Endothelial cell (in vitro differentiated cells): ENCODE measurements around the gene OR4D1. TPM values are rescaled to one million over a fixed set of nuclear protein-coding genes. Genes with fewer than 3 reads are reported as not detected.

Experiments used
- DNase-seq: peaks from one replicate; pipeline ENCODE4 v3.0.0; 2021; ENCODE audit warnings: low spot score
- H3K27ac Mint-ChIP-seq: one replicate; pipeline ENCODE4 v1.8.0; 2021; ENCODE audit warnings: mixed read lengths, inconsistent platforms; ENCODE audit not compliant: unreplicated experiment
- H3K27me3 Mint-ChIP-seq: one replicate; pipeline ENCODE4 v1.8.0; 2021; ENCODE audit warnings: mild to moderate bottlenecking, moderate library complexity, mixed read lengths, inconsistent platforms; ENCODE audit not compliant: unreplicated experiment
- H3K36me3 Mint-ChIP-seq: one replicate; pipeline ENCODE4 v1.8.0; 2021; ENCODE audit warnings: mild to moderate bottlenecking, low read depth, mixed read lengths, inconsistent platforms; ENCODE audit not compliant: unreplicated experiment
- H3K4me1 Mint-ChIP-seq: one replicate; pipeline ENCODE4 v1.8.0; 2021; ENCODE audit warnings: mild to moderate bottlenecking, mixed read lengths, inconsistent platforms; ENCODE audit not compliant: unreplicated experiment
- H3K4me3 Mint-ChIP-seq: one replicate; pipeline ENCODE4 v1.8.0; 2021; ENCODE audit warnings: mild to moderate bottlenecking, mixed read lengths, inconsistent platforms; ENCODE audit not compliant: unreplicated experiment
- H3K9me3 Mint-ChIP-seq: one replicate; pipeline ENCODE4 v1.8.0; 2021; ENCODE audit warnings: mixed read lengths, inconsistent platforms; ENCODE audit not compliant: unreplicated experiment
- total RNA-seq: library from RNA; stranded (reverse); fragmentation: NEBNext Ultra II Directional; extraction: Animal tissue kit (Norgen Biotek cat#: 25700); gene quantifications from one replicate; pipeline ENCODE4 v1.2.1, GENCODE V29; 2021; ENCODE audit not compliant: unreplicated experiment
- TF ChIP-seq, protein P1 (sequence below): fragments of 200-600 bp; sonication (generic); IDR thresholded peaks from one replicate; pipeline ENCODE4 v1.5.0; 2021; ENCODE audit warnings: antibody characterized with exemption; ENCODE audit not compliant: unreplicated experiment

Gene OR4D1
- total RNA-seq, 1 donor from 2014 or later = not detected

DNA sequence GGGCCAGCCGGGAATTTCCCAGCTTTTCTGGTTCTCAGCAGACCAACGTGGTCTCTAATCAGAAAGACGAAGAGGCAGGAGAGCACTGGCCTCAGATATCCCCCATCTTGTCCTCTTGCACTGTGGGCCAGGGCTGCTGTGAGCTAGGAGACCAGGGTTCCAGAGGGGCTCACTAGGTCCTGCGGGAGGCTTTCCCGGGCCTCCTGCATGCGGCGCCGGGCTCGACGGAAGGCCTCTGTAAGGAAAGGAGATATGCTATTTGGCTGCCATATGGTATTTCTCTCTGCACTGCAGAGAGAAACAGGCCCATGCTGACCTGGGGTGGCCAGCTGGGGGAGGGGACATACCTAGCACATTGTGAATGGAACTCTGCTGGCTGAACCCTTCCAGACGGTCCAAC, 57.8 kb downstream of the OR4D1 start:
- Mint-ChIP-seq H3K27me3 (no peaks in the 10 kb centered on the region), H3K4me1 (no peaks in the 10 kb centered on the region), H3K27ac (no peak overlapping the region), H3K9me3 (no peaks in the 10 kb centered on the region), H3K4me3 (no peak overlapping the region), H3K36me3 (peaks cover 25% of the 10 kb centered on the region)
- no peak for DNase-seq
- TF ChIP-seq, protein P1, sequence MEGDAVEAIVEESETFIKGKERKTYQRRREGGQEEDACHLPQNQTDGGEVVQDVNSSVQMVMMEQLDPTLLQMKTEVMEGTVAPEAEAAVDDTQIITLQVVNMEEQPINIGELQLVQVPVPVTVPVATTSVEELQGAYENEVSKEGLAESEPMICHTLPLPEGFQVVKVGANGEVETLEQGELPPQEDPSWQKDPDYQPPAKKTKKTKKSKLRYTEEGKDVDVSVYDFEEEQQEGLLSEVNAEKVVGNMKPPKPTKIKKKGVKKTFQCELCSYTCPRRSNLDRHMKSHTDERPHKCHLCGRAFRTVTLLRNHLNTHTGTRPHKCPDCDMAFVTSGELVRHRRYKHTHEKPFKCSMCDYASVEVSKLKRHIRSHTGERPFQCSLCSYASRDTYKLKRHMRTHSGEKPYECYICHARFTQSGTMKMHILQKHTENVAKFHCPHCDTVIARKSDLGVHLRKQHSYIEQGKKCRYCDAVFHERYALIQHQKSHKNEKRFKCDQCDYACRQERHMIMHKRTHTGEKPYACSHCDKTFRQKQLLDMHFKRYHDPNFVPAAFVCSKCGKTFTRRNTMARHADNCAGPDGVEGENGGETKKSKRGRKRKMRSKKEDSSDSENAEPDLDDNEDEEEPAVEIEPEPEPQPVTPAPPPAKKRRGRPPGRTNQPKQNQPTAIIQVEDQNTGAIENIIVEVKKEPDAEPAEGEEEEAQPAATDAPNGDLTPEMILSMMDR = no peak

DNA sequence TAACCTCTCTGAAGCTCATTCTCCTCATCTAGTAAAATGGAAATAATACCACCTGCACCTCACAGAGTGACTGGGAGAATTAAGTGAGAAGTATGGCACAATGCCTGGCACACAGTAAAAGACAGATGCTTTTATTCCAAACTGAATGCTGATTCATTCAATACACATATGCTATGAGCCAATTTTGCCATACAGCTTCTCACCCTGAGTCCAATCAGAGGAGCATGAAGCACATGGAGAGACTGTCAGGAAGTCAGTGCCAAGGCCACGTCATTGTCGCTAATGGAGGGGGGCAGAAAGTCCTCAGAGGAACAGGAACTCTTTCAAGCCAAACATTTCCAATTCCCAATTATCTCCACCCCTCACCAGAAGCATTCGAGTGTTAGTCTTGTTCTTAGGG, 59.3 kb downstream of the OR4D1 start:
- H3K27me3 Mint-ChIP-seq = peaks cover 1% of the 10 kb centered on the region
- TF ChIP-seq, protein P1 = no peak
- no peak for DNase-seq
- peaks cover 33% of the 10 kb centered on the region for H3K36me3 Mint-ChIP-seq
- H3K4me1 Mint-ChIP-seq = no peaks in the 10 kb centered on the region
- H3K9me3 Mint-ChIP-seq = no peaks in the 10 kb centered on the region
- H3K27ac Mint-ChIP-seq = no peak overlapping the region
- no peak overlapping the region for H3K4me3 Mint-ChIP-seq

DNA sequence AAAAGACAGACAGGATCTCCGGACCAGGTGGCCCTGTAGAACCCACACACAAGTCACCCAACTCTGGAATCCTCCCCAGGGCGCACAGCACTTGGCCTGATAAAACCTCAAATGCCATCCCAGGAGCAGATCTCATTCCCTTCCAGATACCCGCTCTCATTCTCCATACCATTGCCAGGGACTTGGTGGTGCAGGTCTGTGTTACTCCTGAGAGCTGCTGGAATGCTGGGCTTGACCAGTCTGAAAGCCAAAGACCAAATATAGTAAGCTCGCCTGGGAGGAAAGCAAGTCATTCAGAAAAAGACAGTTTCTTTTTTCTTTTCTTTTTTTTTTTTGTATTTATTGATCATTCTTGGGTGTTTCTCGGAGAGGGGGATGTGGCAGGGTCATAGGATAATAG, 60.2 kb downstream of the OR4D1 start:
- H3K4me3 Mint-ChIP-seq = no peak overlapping the region

More for the DNA sequence above, 60.2 kb downstream of the OR4D1 start:
- Mint-ChIP-seq H3K9me3 (no peaks in the 10 kb centered on the region), H3K36me3 (peaks cover 33% of the 10 kb centered on the region), H3K4me1 (no peaks in the 10 kb centered on the region), H3K27me3 (peaks cover 1% of the 10 kb centered on the region), H3K27ac (no peak overlapping the region)
- no peak for DNase-seq
- TF ChIP-seq, protein P1 = no peak

Other genes with a start within 250 kb of the OR4D1 start
- gene CUEDC1, start 193.0 kb upstream of the OR4D1 start, total RNA-seq = 13.3 TPM
- gene VEZF1, start 160.1 kb upstream of the OR4D1 start, total RNA-seq = 43.7 TPM
- gene SRSF1, start 141.1 kb upstream of the OR4D1 start, total RNA-seq = 201 TPM
- gene DYNLL2, start 65.0 kb upstream of the OR4D1 start, total RNA-seq = 14.6 TPM
- gene OR4D2, start 18.6 kb downstream of the OR4D1 start, total RNA-seq = not detected
- gene EPX, start 44.3 kb downstream of the OR4D1 start, total RNA-seq = not detected
- gene MKS1, start 70.9 kb downstream of the OR4D1 start, total RNA-seq = 27.8 TPM
- gene LPO, start 90.2 kb downstream of the OR4D1 start, total RNA-seq = 0.31 TPM
- not detected for gene MPO, start 132.6 kb downstream of the OR4D1 start, total RNA-seq
- gene TSPOAP1, start 180.4 kb downstream of the OR4D1 start, total RNA-seq = 1.3 TPM
- 150 TPM for gene SUPT4H1, start 203.8 kb downstream of the OR4D1 start, total RNA-seq